Measurements from ENCODE around the gene TENM4.
"Not testable (repeated sequence)": the region's sequence is repeated elsewhere in the genome, so short reads cannot be mapped to it uniquely, and the experiment has no call there.

TENM4 gene

DNA sequence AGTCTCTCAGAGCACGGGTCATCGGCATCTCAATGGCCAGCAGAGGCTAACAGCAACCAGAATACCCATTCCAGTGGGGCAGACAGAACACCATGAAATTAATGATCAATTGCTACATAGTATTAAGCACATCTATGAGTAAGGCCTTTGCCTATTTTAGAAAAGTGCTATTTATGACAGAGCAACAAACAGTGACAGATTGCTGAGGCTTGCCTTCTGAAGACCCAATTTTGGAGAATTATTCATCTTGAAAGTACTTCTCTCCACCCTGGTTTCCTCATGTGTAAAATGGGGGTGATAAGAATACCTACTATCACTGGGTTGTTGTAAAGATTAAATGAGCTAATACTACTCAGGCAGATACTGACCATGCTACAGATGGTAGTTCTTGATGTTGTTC is 232.7 kb downstream of the TENM4 start:
- no peak for DNase-seq (ENCODE audit: low read depth)

DNA sequence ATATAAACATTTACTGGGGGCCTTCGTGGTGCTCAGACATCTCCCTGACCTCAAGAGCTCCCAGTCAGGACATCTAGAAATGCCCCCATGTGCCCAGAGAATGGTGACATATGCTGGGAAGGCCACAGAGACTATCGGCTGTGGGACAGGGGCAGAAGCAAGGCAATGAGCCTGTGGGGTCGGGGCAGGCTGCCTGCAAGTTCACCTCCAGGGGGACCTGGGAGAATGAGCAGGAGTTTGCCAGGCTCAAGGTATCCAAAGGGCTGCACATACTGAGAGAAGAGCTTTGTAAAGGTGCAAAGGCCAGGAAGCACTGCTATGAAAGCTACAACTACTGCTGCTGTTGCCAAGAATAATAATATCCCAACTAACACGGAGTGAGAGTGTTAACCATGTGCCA is 233.9 kb downstream of the TENM4 start:
- DNase-seq (ENCODE audit: low read depth) = no peak

DNA sequence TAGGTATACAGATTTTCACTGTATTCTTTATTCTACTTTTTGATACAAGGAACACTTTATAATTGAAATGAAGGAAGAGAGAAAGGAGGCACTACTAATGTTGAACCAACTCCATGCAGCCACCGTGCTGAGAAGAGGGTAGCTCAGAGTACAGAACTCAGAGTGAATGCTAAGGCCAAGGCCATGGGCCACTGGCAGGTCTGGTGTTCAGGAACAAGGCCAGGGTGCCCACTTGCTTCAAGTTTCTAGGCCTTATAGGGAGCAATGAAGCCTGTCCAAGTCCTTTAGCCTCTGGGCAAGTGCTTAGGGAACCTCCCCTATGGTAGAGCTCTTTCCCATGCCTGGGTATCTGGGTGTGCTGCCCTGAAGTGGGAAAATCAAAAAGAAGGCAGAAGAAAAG is 235.0 kb downstream of the TENM4 start:
- no peak for DNase-seq (ENCODE audit: low read depth)

DNA sequence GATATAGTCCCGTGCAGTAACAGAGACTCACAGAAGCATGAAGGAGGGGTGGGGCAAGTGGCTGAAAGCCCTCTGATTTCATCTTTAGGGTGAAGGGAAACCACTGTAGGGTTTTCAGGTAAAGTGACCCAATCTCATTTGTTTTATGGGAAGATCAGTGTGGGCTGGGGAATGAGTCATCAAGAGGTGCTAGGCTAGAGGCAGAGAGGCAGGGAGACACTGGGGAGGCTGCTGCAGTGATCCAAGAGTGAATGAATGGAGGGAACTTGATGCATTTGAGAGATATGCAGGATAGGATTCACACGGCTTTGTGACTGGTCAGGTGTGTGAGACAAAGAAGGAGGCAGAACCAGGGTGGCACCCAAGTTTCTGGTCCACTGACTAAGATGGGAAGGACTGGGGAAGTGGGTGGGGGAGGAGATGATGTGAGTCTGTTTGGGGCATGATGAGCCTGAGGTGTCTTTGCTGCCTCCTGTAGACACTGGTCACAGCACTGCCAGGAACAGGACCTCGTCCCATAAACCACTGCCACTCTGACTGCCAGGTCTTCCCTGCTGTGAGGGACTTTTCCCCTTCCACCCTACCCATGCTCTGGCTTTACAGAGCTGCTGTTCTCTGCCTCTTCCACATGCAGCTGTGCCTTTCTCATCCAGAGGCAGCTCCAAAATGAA is 239.0 kb downstream of the TENM4 start:
- no peak for DNase-seq (ENCODE audit: low read depth)

DNA sequence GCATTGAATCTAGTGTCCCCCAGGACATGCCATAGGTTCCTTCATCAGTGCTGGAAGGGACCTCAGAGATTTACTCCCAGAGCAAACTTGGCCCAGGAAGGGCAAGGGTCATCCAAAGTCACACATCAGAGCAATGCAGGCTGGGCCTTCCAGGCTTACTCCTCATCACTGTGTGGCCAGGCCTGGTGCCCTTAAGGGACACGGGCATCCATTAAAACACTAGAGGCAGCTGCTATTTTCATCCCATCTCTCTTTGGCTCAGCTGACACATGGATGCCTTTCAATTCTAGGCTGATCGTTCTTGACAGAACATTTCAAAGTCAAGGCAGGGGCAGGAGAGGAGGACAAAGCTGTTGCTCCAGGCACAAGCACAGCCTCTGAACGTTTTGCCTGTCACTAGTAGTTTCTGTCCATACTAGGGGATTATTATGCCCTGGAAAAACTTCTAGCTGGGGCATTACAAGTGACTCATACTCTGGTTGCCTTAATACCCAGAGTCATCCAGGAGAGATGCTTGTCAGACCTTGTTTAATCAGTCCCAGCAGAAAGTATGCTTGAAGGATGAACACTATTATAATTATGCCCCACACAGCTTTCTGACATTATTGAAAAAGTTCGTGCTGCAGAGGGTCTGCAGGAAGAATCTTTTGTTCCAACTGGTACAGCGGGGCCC is 240.3 kb downstream of the TENM4 start:
- no peak for DNase-seq (ENCODE audit: low read depth)

DNA sequence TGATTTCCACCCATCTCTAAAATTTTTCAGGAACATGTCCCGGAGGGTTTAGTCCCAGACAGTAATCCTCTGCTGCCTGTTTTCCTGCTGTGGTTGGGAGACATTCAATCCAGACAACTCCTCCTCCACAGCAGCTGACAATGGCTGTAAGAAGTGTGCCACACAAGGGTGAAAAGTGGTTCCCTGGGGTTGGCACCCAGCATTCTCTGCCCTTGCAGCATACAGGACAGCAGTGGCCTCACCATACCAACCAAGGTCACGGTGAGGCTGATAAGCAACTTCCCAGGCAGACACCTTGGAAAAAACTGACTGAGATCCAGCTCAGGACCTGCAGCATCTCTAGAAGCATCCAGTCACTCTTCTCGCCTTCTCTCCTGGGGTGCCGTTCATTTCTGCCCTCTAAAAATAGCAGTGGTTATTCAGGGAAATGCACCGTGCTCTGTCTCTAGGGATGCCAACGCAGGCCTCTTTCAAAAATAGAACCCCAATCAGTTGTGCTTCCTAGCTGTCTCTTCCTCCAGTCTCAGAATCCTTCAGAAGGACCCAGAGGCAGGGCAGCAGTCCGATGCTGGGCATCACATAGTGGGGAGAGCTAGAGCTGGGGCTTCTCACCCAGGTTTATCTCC is 241.0 kb downstream of the TENM4 start:
- DNase-seq (ENCODE audit: low read depth) = no peak

DNA sequence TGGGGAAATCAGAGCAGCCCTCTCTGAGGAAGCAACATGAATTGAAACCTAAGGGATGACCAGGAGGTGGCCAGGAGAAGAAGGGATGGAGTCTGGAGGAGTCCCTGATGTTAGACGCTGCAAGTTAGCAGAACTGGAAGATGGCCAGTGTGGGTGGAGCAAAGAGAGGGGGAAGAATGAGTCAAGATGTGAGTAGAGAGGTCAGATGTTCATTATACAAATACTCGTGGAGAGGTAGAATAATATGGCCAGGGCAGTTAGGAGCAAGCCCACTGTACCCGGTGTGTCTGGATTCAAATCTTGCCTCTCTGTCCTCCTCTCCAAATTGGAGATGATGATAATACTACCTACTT is 242.0 kb downstream of the TENM4 start:
- no peak for DNase-seq (ENCODE audit: low read depth)

DNA sequence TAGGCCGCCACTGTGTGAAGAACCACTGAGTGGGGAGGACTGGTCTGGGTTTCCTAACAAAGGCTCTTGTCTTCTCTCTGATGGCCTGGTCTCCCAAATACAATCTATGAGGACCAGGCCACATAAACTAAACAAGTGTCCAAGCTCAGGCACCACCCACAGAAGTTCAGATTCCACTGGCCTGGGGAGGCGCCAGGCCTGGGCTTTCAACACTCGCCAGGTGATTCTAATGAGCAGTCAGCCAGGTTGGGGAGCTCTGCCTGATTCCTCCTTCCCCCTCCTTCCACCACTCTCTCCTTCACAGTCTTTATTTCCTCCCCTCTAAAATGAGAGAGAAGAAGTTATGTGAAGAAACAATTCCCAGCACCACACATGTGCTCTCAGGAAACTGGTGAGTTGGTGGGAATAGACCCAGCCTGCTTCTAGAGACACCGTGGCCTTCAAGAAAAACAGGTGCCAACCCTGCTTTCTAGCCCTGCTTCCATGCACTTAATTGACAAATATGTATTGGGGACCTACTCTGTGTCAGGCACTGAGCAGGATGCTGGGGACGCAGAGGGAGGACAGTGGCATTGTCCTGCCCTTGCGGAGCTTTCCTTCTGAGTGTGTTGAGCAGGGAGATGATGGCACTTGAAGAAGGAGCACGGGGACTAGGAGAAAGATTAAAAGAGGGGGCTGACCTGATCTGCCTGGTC is 242.5 kb downstream of the TENM4 start:
- DNase-seq (ENCODE audit: low read depth) = no peak

DNA sequence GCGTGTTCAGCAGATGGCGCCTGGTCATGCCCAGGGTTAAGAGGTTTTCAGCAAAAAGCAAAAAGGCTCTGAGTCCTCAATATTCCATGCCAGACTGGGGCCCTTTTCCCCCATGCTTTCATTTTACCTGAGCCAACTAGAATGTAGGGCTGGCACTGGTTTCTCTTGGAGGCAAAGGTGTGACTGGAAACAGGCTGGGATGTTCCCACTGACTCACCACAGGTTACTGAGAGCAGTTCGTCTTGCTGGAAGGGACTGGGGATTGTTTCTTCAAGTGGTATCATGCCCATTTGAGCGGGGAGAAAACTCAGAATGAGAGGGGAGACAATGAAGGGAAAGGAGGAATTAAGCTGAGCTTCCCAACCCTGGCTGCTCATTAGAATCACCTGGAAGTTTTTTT is 243.9 kb downstream of the TENM4 start:
- DNase-seq (ENCODE audit: low read depth) = no peak

DNA sequence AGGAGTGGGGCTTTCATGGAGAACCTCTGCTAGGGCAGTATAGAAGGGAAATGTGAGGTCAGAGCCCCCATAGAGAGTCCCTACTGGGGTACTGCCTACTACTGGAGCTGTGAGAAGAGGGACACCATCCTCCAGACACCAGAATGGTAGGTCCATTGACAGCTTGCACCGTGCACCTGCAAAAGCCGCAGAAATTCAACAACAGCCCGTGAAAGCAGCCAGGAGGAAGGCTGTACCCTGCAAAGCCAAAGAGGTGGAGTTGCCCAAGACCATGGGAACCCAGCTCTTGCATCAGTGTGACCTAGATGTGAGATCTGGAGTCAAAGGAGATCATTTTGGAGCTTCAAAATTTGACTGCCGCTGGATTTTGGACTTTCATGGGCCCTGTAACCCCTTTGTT is 245.6 kb downstream of the TENM4 start:
- DNase-seq (ENCODE audit: low read depth) = no peak

DNA sequence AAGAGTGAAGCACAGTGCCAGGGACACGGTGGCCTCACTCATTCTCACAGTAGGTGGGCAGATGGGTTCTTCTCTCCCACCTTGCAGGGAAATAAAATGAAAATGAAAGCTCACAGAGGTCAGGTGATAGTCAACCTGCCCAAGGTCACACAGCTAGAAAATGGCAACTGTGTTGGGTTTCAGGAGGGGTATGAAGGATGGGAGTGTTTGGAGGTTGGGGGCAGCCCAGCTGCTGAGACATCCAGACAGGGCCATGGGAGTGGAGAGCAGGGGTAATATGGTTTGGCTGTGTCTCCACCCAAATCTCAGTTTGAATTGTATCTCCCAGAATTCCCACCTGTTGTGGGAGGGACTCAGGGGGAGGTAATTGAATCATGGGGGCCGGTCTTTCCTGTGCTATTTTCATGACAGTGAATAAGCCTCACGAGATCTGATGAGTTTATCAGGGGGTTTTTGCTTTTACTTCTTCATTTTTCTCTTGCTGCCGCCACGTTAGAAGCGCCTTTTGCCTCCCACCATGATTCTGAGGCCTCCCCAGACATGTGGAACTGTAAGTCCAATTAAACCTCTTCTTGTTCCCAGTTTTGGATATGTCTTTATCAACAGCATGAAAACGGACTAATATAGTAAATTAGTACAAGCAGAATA is 247.0 kb downstream of the TENM4 start:
- DNase-seq (ENCODE audit: low read depth) = no peak

DNA sequence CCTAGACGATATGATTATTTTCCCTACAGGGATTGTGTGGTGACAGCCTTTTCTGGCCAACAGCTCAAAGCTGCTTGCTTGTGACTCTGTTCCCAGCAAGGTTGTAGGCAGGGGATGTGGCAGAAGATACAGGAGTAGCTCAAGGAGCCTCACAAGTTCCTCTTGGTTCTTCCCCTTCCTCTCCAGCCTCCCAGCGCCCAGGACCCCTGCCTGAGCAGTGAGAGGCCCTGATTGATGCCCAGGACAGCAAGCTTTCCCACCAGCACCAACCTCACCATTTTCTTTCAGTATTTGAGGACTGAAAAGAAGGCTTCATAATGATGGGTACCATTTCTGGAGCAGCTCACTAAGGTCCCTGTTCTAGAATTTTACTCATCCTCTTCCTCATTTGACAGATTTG is 248.0 kb downstream of the TENM4 start:
- DNase-seq (ENCODE audit: low read depth) = no peak

DNA sequence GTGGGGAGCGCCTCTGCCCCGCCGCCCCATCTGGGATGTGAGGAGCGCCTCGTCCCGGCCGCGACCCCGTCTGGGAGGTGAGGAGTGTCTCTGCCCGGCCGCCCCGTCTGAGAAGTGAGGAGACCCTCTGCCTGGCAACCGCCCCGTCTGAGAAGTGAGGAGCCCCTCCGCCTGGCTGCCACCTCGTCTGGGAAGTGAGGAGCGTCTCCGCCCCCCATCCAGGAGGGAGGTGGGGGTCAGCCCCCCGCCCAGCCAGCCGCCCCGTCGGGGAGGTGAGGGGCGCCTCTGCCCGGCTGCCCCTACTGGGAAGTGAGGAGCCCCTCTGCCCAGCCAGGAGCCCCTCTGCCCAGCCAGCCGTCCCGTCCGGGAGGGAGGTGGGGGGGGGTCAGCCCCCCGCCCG is 249.1 kb downstream of the TENM4 start:
- not testable (repeated sequence) for DNase-seq (ENCODE audit: low read depth)

DNA sequence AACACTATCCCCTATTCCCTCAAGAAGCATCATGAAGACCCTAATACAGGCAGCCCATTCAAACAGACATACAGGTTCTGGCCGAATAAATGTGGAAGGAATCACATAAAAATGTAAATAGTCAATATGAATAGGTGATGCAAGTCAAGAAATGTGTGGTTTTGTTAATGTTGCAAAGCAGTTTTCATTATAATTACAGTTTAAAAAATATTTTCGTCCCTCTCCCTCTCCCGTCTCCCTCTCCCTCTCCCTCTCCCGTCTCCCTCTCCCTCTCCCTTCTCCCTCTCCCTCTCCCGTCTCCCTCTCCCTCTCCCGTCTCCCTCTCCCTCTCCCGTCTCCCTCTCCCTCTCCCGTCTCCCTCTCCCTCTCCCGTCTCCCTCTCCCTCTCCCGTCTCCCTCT is 250.3 kb downstream of the TENM4 start:
- not testable (repeated sequence) for DNase-seq (ENCODE audit: low read depth)

DNA sequence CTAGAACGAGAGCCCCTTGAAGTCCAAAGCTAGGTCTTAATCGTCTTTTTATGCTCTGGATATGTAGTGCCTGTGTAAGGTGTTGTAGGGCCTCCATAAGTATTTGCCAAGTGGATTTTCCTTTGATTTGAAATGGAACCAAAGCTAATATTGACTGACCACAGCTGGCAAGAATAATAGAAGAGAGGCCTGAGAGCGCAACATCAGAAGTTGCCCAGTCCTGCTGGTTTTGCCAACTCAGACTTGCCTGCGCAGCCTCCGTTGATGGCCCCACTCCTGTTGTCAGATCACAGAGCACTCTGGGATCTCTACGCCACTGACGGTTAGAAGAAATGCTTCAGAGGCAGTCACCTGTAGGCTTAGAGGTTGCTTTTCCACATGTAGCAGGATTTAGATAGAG is 251.2 kb downstream of the TENM4 start:
- no peak for DNase-seq (ENCODE audit: low read depth)

DNA sequence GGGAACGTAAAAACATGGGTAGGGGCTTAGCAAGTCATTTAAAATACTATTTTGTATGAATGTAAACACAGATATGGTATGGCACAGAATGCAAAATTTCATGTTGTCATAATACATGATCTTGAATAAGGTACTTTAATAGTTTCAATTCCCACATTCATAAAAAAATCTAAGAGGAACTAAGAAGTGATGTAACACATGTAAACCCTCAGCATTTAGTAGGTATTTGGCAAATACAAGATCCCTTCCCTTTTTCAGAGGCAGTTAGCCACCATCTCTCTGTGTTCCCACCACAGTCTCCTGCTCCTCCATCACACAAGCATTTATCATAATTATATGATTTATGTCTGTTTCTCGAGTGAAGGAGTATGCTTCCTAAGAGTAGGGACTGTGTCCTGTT is 251.8 kb downstream of the TENM4 start:
- DNase-seq (ENCODE audit: low read depth) = no peak

DNA sequence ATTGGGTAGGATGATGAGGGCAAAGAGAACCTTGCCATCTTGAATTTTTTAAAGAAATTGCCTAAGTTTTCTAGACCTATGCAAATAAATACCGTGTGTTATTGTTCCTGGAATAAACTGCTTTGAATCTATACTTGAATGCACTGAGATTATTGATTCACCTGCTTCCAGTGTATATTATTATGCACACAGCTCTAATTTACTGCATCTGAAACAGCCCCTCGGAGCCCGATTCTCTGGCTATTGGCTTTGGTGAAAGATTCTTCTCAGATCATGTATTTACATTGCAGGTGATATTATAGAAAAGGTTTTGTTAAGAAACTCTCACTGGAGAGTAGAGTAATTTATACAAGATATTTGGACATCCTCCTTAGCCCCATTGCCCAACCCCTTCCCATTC is 254.2 kb downstream of the TENM4 start:
- no peak for DNase-seq (ENCODE audit: low read depth)

DNA sequence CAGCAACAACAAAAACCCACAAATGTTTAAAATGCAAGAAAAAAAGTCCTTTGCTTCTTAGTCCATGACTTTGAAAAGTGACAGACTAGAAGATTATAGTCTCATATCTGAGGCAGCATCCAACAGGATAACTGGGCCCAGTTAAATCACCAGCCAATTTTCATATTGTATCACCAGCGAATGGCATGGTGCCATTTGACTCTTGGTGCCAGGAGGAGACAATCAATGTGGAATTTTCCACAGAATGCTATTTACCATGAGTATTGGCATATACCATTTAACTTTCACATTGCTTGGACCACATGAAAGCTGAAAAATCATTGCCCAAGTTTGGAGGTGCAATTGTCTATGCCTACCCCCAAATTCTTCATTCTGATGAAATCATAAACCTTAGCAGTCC is 255.5 kb downstream of the TENM4 start:
- DNase-seq (ENCODE audit: low read depth) = no peak

DNA sequence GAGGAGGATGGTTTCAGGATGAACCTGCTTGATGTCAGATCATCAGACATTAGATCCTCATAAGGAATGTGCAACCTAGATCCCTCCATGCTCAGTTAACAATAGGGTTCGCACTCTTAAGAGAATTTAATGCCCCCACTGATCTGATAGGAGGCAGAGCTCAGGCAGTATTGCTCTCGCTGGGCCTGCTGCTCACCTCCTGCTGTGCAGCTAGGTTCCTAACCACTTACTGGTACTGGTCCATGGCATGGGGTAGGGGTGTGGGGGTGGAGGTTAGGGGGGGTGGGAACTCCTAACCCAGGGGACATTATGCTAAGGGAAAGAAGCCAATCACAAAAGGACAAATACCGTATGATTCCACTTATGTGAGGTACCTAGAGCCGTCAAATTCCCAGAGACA is 256.5 kb downstream of the TENM4 start:
- no peak for DNase-seq (ENCODE audit: low read depth)

DNA sequence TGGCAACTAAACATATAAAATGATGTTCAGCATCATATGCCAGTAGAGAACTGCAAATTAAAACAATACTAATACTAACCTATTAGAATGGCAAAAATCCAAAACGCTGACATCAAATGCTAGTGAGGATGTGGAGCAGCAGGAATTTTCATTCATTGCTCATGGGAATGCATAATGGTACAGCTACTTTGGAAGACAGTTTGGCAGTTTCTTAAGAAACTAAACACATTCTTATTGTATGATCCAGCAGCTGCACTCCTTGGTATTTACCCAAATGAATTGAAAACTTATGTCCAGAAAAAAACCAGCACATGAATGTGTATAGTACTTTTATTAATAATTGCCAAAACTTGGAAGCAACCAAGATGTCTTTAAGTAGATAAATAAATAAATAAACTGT is 258.0 kb downstream of the TENM4 start:
- no peak for DNase-seq (ENCODE audit: low read depth)

DNA sequence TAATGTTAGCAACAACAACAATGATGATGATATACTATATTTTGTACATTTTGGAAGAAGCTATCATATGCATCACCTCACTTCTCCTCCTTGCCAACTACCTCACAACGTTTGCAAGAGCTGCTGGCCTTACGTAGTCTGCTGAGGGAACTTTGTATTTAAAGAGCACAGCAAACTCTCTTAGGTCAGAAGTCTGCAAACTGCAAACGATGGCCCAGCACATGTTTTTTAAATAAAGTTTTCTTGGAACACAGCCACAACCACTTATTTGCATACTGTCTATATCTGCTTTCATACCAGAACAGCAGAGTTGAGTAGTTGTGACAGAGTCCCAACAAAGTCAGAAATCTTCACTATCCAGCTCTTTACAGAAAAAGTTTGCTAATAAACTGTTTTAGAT is 261.7 kb downstream of the TENM4 start:
- DNase-seq (ENCODE audit: low read depth) = no peak
